HEK293 (cell line): ENCODE results near the gene GNG12.

Experiments used
- CTCF ChIA-PET: fragments of 350-600 bp; formaldehyde crosslinking; extraction: SDS; loops from one replicate; lab custom pipeline; 2021; ENCODE audit warnings: antibody characterized with exemption; lab: Yijun Ruan, JAX
- POLR2A ChIA-PET: fragments of 300-600 bp; formaldehyde crosslinking; extraction: SDS; loops from one replicate; lab custom pipeline; 2020; ENCODE audit warnings: antibody characterized with exemption, inconsistent platforms; lab: Yijun Ruan, JAX
- H3K27ac ChIP-seq: fragments of 200-500 bp; sonication (Bioruptor generic); 2 replicates; pipeline ENCODE4 v1.5.1; 2014; ENCODE audit warnings: low read depth, low read length, control low read depth, inconsistent platforms; ENCODE audit errors: extremely low read depth
- H3K36me3 ChIP-seq, 2 experiments: fragments of 200-500 bp in 1 of 2; sonication (Bioruptor generic) in 1 of 2; 1 replicate in 1 of 2; 2 replicates in 1 of 2; pipeline ENCODE4 v1.5.1; 2014 to 2017; ENCODE audit warnings: inconsistent platforms in 2 of 2, low read length in 2 of 2; ENCODE audit not compliant: control insufficient read depth in 2 of 2, insufficient read depth in 1 of 2
- H3K4me1 ChIP-seq: fragments of 200-500 bp; sonication (Bioruptor generic); 2 replicates; pipeline ENCODE4 v1.5.1; 2014; ENCODE audit warnings: mild to moderate bottlenecking, low read length, inconsistent platforms; ENCODE audit not compliant: control insufficient read depth, insufficient read depth
- H3K4me3 ChIP-seq: 2 replicates; pipeline ENCODE4 v1.5.1; 2011; ENCODE audit warnings: low read depth, mild to moderate bottlenecking, control low read depth, low read length, moderate library complexity
- H3K9me3 ChIP-seq: fragments of 200-500 bp; sonication (Bioruptor generic); 2 replicates; pipeline ENCODE4 v1.5.1; 2014; ENCODE audit warnings: low read depth, low read length, inconsistent platforms; ENCODE audit not compliant: control insufficient read depth, insufficient read depth
- ELK4 ChIP-seq: IDR thresholded peaks from 2 replicates; pipeline ENCODE4 v1.6.1; 2011; ENCODE audit warnings: mild to moderate bottlenecking, low read depth, low read length, borderline replicate concordance
- TSHZ1 ChIP-seq: fragments of 450-650 bp; formaldehyde crosslinking; IDR thresholded peaks from 2 replicates; pipeline ENCODE4 v1.5.1; 2016; ENCODE audit warnings: missing biosample characterization, missing genetic modification characterization, borderline replicate concordance
- YY1 ChIP-seq: fragments of 450-650 bp; formaldehyde crosslinking; IDR thresholded peaks from 2 replicates; pipeline ENCODE4 v1.5.1; 2018; ENCODE audit warnings: missing biosample characterization, missing genetic modification characterization
- ZBTB20 ChIP-seq: fragments of 450-650 bp; formaldehyde crosslinking; IDR thresholded peaks from 2 replicates; pipeline ENCODE4 v1.5.1; 2016; ENCODE audit warnings: missing biosample characterization, missing genetic modification characterization
- ZBTB48 ChIP-seq: fragments of 450-650 bp; formaldehyde crosslinking; IDR thresholded peaks from 2 replicates; pipeline ENCODE4 v1.5.1; 2016; ENCODE audit warnings: missing biosample characterization, missing genetic modification characterization
- ZBTB8A ChIP-seq: fragments of 450-650 bp; formaldehyde crosslinking; IDR thresholded peaks from 2 replicates; pipeline ENCODE4 v1.5.1; 2016; ENCODE audit warnings: missing biosample characterization, missing genetic modification characterization
- ZFP41 ChIP-seq: fragments of 450-650 bp; formaldehyde crosslinking; IDR thresholded peaks from 2 replicates; pipeline ENCODE4 v1.5.1; 2016; ENCODE audit warnings: missing biosample characterization, missing genetic modification characterization, borderline replicate concordance
- ZNF140 ChIP-seq: fragments of 450-650 bp; formaldehyde crosslinking; IDR thresholded peaks from 2 replicates; pipeline ENCODE4 v1.5.1; 2016; ENCODE audit warnings: missing biosample characterization, missing genetic modification characterization
- ZNF214 ChIP-seq: fragments of 450-650 bp; formaldehyde crosslinking; IDR thresholded peaks from 2 replicates; pipeline ENCODE4 v1.5.1; 2017; ENCODE audit warnings: missing biosample characterization, mild to moderate bottlenecking, missing genetic modification characterization, borderline replicate concordance
- ZNF274 ChIP-seq, 2 experiments: fragments of 200-500 bp in 1 of 2; fragments of 450-650 bp in 1 of 2; sonication (Bioruptor generic) in 1 of 2; formaldehyde crosslinking in 1 of 2; IDR thresholded peaks; 2 replicates each; pipeline versions ENCODE4 v1.5.1 to v1.6.1; 2014 to 2016; ENCODE audit warnings: borderline replicate concordance in 1 of 2, inconsistent platforms in 1 of 2, low read length in 1 of 2, missing biosample characterization in 1 of 2, missing genetic modification characterization in 1 of 2
- ZNF514 ChIP-seq: fragments of 450-650 bp; formaldehyde crosslinking; IDR thresholded peaks from 2 replicates; pipeline ENCODE4 v1.5.1; 2016; ENCODE audit warnings: missing biosample characterization, missing genetic modification characterization
- ZNF654 ChIP-seq: fragments of 450-650 bp; formaldehyde crosslinking; IDR thresholded peaks from 2 replicates; pipeline ENCODE4 v1.5.1; 2016; ENCODE audit warnings: low read depth, missing biosample characterization, missing genetic modification characterization
- TF ChIP-seq, protein P1 (sequence below): fragments of 450-650 bp; formaldehyde crosslinking; IDR thresholded peaks from 2 replicates; pipeline ENCODE4 v1.5.1; 2017; ENCODE audit warnings: missing biosample characterization, missing genetic modification characterization

Gene GNG12

DNA sequence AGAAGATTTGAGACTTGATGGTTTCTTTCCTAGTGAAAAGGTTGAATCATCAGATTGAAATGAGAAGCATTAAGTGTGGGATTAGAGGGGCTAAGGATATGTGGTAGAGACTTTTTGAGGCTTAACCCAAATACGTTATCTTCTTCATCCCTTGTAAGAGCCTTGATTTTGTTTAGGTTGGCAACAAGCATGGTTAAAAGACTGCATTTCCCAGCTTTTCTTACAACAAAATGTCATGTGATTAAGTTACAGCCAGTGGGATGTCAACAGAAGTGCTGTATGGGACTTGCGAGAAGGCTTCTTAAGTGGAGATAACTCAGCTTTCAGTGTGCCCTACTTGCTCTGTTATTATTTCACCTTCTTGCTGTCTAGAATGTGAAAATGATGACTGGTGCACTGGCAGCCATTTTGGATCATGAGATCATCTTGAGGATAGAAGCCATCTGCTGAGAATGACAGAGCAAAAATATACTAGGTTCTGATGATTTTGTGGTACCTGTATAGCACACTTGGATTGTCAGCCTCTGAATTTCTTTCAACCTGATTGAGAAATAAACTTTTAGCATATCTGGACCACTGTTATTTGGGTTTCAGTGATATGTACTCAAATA lies 41.3 kb upstream of the GNG12 start:
- ChIA-PET POLR2A (no interaction called here), CTCF (interaction anchor here (0.7 kb wide), 1 partner anchor 106 kb away, joined by 4 read pairs; no protein-coding TSS in a partner anchor)
- Histone ChIP-seq H3K4me3 (no peak overlapping the region), H3K9me3 (no peaks in the 10 kb centered on the region), H3K36me3 (no peaks in the 10 kb centered on the region), H3K27ac (no peak overlapping the region), H3K4me1 (no peaks in the 10 kb centered on the region)
- TF ChIP-seq ELK4 (no peak), ZBTB20 (tag by site-specific recombination) (no peak), YY1 (no peak), ZNF140 (tag by site-specific recombination) (no peak), ZFP41 (tag by site-specific recombination) (no peak), ZNF274 (IDR thresholded peaks at IDR 0.05; ENCODE audit: low read length) (no peak), ZNF274 (tag by site-specific recombination; IDR thresholded peaks at IDR 0.05; ENCODE audit: borderline replicate concordance) (no peak), ZBTB8A (tag by site-specific recombination) (no peak), ZNF214 (tag by site-specific recombination) (no peak), ZBTB48 (tag by site-specific recombination) (no peak), ZNF654 (tag by site-specific recombination) (no peak), ZNF514 (tag by site-specific recombination) (no peak)
- TF ChIP-seq, protein P1, sequence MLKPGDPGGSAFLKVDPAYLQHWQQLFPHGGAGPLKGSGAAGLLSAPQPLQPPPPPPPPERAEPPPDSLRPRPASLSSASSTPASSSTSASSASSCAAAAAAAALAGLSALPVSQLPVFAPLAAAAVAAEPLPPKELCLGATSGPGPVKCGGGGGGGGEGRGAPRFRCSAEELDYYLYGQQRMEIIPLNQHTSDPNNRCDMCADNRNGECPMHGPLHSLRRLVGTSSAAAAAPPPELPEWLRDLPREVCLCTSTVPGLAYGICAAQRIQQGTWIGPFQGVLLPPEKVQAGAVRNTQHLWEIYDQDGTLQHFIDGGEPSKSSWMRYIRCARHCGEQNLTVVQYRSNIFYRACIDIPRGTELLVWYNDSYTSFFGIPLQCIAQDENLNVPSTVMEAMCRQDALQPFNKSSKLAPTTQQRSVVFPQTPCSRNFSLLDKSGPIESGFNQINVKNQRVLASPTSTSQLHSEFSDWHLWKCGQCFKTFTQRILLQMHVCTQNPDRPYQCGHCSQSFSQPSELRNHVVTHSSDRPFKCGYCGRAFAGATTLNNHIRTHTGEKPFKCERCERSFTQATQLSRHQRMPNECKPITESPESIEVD (tag by site-specific recombination): no peak

GRCh38 chr1:67869233-67869632 lies 36.0 kb upstream of the GNG12 start:
- H3K9me3 ChIP-seq: no peaks in the 10 kb centered on the region
- H3K4me3 ChIP-seq: no peak overlapping the region
- no peaks in the 10 kb centered on the region for H3K36me3 ChIP-seq
- POLR2A ChIA-PET: no interaction called here
- CTCF ChIA-PET: interaction anchor here (0.6 kb wide), 1 partner anchor 41 kb away, joined by 3 read pairs; no protein-coding TSS in a partner anchor
- H3K4me1 ChIP-seq: no peaks in the 10 kb centered on the region
- TF ChIP-seq ZBTB8A (tag by site-specific recombination): no peak
- TF ChIP-seq, all 188 proteins: peak for 0
- H3K27ac ChIP-seq: no peak overlapping the region

GRCh38 chr1:67863637-67864036 lies 30.4 kb upstream of the GNG12 start:
- no peaks in the 10 kb centered on the region for H3K4me1 ChIP-seq
- TF ChIP-seq TSHZ1 (tag by site-specific recombination): no peak
- ChIA-PET POLR2A (no interaction called here), CTCF (no interaction called here)
- H3K4me3 ChIP-seq: no peak overlapping the region
- H3K9me3 ChIP-seq: no peaks in the 10 kb centered on the region
- no peak overlapping the region for H3K27ac ChIP-seq
- no peaks in the 10 kb centered on the region for H3K36me3 ChIP-seq
